ENCODE measurements around the gene CDKN2A.
A peak's percentile ranks its signal among the peaks of the same experiment; 100 is the strongest.

Gene CDKN2A

GRCh38 chr9:21993893-21994555 is at the start of gene CDKN2A:
Gene CDKN2A, minus strand, starts transcription at chr9:21994392.
- FAIRE-seq = no peak

GRCh38 chr9:22043928-22044327 is 49.7 kb upstream of the CDKN2A start:
- no peak for DNase-seq (ENCODE audit: low spot score)
- no peak for FAIRE-seq

More at GRCh38 chr9:21993893-21994555, at the start of gene CDKN2A:
- no peak for DNase-seq (ENCODE audit: low spot score)

- DNase-seq (ENCODE audit: low spot score) (no peak), FAIRE-seq (no peak)
Measured at GRCh38 chr9:22041775-22042174, 47.6 kb upstream of the CDKN2A start.

DNA sequence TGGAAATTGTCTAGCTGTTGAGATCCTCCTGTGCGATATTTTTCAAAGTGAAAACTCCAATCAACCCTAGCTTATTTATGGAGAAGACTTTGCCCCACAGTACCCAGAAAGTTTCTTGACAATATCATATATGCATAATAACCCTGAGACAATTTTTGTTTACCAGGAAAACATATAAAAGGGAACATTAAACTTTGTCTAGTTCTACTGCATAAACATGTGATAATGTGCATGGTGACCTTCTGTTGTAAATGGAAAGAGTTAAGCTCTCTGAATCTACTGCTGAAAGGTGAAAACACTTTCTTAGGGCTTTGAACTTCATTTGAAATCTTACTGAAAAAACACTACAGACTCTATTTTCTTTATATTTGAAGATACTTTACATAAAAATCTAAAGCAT is 47.2 kb upstream of the CDKN2A start:
- FAIRE-seq (no peak), DNase-seq (ENCODE audit: low spot score) (no peak)

DNA sequence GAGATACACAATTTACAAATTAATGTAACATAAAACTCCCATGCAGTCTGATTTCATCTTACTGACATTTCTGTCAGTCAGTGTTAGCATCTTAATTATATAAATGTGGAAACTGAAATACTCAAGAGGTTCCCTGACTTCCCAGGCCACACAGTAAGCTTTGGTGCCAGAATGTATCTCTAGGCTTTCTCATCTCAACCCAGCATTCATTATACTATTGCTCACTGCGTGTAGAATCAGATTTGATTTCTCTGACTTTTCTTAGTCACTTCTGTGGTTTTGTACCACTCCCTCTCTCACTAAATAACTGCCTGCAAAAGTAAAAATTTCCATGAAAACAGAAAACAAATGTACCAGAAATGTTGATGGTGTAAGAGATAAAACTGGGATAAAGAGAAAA is 46.6 kb upstream of the CDKN2A start:
- no peak for FAIRE-seq
- no peak for DNase-seq (ENCODE audit: low spot score)

DNA sequence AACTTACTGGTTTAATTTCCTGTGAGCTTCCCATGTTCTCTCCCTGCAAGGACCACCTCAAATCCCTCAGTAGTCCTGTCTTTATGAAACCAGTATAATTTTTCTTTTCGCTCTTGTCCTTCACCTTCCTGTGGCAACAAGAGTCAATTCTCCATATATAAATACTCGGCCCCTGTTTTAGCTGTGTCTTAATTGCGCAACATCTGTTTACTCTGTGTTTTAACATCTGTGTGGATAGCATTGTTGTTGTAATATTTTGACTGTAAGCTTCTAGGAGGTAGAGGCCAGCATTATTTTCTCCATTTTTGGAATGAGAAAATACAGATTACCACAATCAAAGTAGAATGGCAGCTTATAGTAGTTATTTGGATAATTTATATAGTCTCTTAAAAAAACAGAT is 45.1 kb upstream of the CDKN2A start:
- FAIRE-seq = no peak

GRCh38 chr9:22037954-22038690 is 43.9 kb upstream of the CDKN2A start:
- FAIRE-seq = no peak
- DNase-seq (ENCODE audit: low spot score) = peak; percentile 17

More for the DNA sequence above, 45.1 kb upstream of the CDKN2A start:
- no peak for DNase-seq (ENCODE audit: low spot score)

DNA sequence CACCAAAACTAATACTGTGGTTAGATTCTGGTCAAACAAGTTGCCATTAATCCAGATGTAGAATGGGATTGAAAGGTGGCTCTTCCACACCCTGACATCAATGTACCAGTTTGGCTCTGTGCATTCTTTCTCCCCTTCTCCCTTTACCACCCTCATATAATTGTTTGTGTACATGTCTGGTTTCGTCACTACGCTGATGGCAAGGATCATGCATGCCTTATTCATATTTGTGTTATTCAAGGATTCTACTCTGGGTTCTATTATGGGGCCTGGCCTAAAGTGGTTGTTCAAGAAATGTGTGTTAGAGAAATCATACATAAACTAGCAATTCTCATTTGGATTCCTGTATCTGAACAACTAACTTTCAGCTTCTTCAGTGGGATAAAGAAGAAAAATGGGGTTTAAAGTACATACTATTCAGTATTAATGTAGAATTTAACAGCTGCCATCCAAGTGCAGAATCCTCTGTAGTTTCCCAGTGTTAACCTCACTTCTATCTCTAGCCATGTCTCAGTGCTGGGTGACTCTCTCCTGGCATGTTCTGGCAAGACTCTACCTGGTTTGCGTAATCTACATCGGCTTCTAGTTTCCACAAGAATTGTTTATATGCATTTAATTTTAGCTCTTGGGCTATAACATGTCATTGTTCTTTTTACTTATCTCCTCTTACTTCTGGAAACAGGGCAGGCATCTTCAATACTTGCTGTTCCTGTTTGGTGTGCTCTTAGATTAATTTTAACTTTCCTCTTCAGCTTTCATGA is 42.9 kb upstream of the CDKN2A start:
- no peak for DNase-seq (ENCODE audit: low spot score)

GRCh38 chr9:22035591-22036011 is 41.4 kb upstream of the CDKN2A start:
- no peak for DNase-seq (ENCODE audit: low spot score)
- no peak for FAIRE-seq

More for the DNA sequence above, 42.9 kb upstream of the CDKN2A start:
- FAIRE-seq = no peak

GRCh38 chr9:22033012-22033630 is 38.9 kb upstream of the CDKN2A start:
- FAIRE-seq (no peak), DNase-seq (ENCODE audit: low spot score) (no peak)

GRCh38 chr9:22031655-22032411 is 37.6 kb upstream of the CDKN2A start:
- DNase-seq (ENCODE audit: low spot score) (no peak), FAIRE-seq (no peak)

GRCh38 chr9:22030101-22030598 is 36.0 kb upstream of the CDKN2A start:
- no peak for FAIRE-seq
- no peak for DNase-seq (ENCODE audit: low spot score)

- no peak for FAIRE-seq
- no peak for DNase-seq (ENCODE audit: low spot score)
Measured at GRCh38 chr9:22029231-22029630, 35.0 kb upstream of the CDKN2A start.

DNA sequence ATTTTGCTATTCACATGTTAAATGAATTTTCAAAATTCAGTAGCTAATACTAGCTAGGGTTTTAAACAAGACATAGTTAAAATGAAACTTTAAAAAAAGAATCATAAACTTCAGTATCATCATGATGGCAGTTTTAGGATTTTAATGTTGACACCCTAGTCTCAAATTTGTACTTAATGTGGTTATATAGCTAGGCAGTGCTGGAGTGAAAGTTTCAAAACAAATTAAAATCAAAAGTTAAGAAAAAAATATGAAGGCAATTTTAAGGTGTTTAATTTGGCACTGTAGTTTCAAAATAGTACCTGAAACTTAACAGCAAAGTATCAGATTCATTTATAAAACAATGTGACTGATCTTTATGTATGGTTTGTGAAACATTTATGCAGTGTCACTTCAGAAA is 34.2 kb upstream of the CDKN2A start:
- DNase-seq (ENCODE audit: low spot score) = no peak
- FAIRE-seq = no peak

GRCh38 chr9:22026696-22027095 is 32.5 kb upstream of the CDKN2A start:
- no peak for FAIRE-seq
- no peak for DNase-seq (ENCODE audit: low spot score)

DNA sequence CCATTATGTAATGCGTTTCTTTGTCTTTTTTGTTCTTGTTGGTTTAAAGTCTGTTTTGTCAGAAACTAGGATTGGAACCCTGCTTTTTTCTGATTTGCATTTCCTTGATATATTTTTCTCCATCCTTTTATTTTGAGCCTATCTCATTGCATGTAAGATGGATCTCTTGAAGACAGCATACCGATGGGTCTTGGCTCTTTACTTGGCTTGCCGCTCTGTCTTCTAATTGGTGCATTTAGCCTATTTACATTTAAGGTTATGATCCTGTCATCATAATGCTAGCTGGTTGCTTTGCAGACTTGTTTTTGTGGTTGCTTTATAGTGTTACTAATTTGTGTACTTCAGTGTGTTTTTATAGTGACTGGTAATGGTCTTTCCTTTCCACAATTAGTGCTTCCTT is 28.2 kb upstream of the CDKN2A start:
- FAIRE-seq (no peak), DNase-seq (ENCODE audit: low spot score) (no peak)

- DNase-seq (ENCODE audit: low spot score) = peak; percentile 11
- FAIRE-seq = no peak
Measured at GRCh38 chr9:22010866-22011625, 16.9 kb upstream of the CDKN2A start.

DNA sequence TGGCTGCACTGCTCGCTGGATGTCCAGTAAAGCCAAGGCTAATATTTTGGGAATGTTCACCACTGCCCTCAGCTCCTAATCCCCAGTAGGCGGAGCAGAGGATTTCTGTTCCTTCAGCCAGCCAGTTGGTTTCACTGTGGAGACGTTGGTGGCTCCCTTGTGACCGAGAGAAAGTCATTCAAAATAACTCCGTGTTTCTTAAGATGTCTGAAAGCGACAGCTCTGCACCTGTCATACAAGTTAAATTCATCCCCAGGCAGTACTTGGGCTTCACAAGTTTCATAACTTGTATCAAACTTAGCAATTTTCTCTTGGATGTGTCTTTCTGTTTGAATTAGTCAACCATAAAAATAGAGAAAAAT is 15.3 kb upstream of the CDKN2A start:
- FAIRE-seq (no peak), DNase-seq (ENCODE audit: low spot score) (no peak)

DNA sequence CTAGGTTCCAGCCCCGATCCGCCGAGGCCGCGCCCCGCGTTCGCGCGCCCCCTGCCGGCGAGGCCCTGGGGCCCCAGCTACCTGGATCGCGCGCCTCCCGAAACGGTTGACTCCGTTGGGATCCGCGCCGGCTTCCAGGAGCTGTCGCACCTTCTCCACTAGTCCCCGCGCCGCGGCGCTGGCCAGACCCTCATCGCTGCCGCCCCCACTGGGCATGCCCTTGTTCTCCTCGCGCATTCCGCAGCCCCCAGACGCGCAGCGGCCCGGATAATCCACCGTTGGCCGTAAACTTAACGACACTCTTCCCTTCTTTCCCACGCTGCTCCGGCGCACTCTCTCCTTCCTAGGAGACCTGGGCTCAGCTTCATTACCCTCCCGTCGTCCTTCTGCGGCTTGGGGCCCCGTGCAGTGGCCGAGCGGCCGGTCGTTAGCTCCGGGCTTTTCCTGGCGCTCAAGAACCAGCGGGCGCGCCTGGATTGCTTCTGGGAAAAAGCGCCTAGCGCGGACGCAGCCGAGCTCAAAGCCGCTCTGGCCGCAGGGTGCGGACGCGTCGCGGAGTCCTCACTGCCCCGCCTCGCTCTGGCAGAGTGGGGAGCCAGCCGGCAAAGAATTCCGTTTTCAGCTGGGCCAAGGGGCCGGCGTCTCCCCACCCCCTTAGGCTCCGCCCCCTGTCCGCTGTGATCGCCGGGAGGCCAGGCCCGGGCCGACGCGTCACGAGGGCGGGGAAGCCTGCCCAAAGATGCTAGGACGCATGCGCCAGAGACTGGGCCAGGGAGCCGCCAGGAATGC is 14.7 kb upstream of the CDKN2A start, which contains the start of gene CDKN2B:
TSS of gene CDKN2B (minus strand) at position 589 of the 789 bp plus-strand sequence. CDS start at position 237, 352 bp downstream.
- peak; percentile 12 for DNase-seq (ENCODE audit: low spot score)
- no peak for FAIRE-seq

All from urothelium cell line (cell line).